Activated gamma-delta T cell (primary cell): ENCODE results near the gene PRKCI.
"Not testable (repeated sequence)": the region's sequence is repeated elsewhere in the genome, so short reads cannot be mapped to it uniquely, and the experiment has no call there.

Experiments
- DNase-seq: peaks from one replicate; lab custom pipeline; 2025; lab: John Stamatoyannopoulos, UW
- total RNA-seq, 2 donors: gene quantifications; one replicate each; lab custom pipeline; 2026; lab: John Stamatoyannopoulos, UW

Gene PRKCI
- 67.4 to 73.9 reads per million in 2 donors for total RNA-seq

GRCh38 chr3:170221924-170222646 is at the start of gene PRKCI:
TSS of gene PRKCI (plus strand) at chr3:170222424. CDS start at chr3:170222670, 246 bp downstream.
- DNase-seq: peak; percentile 64

GRCh38 chr3:170178651-170179050 is 43.6 kb upstream of the PRKCI start:
- DNase-seq: no peak

GRCh38 chr3:170179432-170179831 is 42.8 kb upstream of the PRKCI start:
- no peak for DNase-seq

GRCh38 chr3:170180079-170180907 is 41.9 kb upstream of the PRKCI start:
- DNase-seq: no peak

- peak; percentile 83 for DNase-seq
Observed at GRCh38 chr3:170180908-170181885, 41.0 kb upstream of the PRKCI start, which contains the start of gene PHC3. TSS of gene PHC3 (minus strand) at chr3:170181733. CDS start at chr3:170181715, 18 bp downstream.

GRCh38 chr3:170189398-170190256 is 32.6 kb upstream of the PRKCI start:
- DNase-seq: no peak

- not testable (repeated sequence) for DNase-seq
Observed at GRCh38 chr3:170195759-170196158, 26.5 kb upstream of the PRKCI start.

- DNase-seq: no peak
Observed at GRCh38 chr3:170196833-170197232, 25.4 kb upstream of the PRKCI start.

GRCh38 chr3:170200987-170201386 is 21.2 kb upstream of the PRKCI start:
- no peak for DNase-seq

- no peak for DNase-seq
Observed at GRCh38 chr3:170201527-170201926, 20.7 kb upstream of the PRKCI start.

- DNase-seq: no peak
Observed at GRCh38 chr3:170203457-170203856, 18.8 kb upstream of the PRKCI start.

- DNase-seq: no peak
Observed at GRCh38 chr3:170204023-170204472, 18.2 kb upstream of the PRKCI start.

GRCh38 chr3:170204509-170204908 is 17.7 kb upstream of the PRKCI start:
- DNase-seq: no peak

GRCh38 chr3:170205302-170205701 is 16.9 kb upstream of the PRKCI start:
- DNase-seq: no peak

- DNase-seq: not testable (repeated sequence)
Observed at GRCh38 chr3:170206164-170206762, 16.0 kb upstream of the PRKCI start.

- no peak for DNase-seq
Observed at GRCh38 chr3:170207717-170208116, 14.5 kb upstream of the PRKCI start.

- DNase-seq: no peak
Observed at GRCh38 chr3:170211668-170212067, 10.6 kb upstream of the PRKCI start.

- no peak for DNase-seq
Observed at GRCh38 chr3:170219850-170220249, 2.4 kb upstream of the PRKCI start.

- no peak for DNase-seq
Observed at GRCh38 chr3:170220871-170221270, 1.4 kb upstream of the PRKCI start.
